ENCODE measurements around the gene PSMB2. TPM values are rescaled to one million over a fixed set of nuclear protein-coding genes. Genes with fewer than 3 reads are reported as not detected.

PSMB2 gene
- polyA plus RNA-seq, 1 donor from 2014 or later = 48.2 TPM

DNA sequence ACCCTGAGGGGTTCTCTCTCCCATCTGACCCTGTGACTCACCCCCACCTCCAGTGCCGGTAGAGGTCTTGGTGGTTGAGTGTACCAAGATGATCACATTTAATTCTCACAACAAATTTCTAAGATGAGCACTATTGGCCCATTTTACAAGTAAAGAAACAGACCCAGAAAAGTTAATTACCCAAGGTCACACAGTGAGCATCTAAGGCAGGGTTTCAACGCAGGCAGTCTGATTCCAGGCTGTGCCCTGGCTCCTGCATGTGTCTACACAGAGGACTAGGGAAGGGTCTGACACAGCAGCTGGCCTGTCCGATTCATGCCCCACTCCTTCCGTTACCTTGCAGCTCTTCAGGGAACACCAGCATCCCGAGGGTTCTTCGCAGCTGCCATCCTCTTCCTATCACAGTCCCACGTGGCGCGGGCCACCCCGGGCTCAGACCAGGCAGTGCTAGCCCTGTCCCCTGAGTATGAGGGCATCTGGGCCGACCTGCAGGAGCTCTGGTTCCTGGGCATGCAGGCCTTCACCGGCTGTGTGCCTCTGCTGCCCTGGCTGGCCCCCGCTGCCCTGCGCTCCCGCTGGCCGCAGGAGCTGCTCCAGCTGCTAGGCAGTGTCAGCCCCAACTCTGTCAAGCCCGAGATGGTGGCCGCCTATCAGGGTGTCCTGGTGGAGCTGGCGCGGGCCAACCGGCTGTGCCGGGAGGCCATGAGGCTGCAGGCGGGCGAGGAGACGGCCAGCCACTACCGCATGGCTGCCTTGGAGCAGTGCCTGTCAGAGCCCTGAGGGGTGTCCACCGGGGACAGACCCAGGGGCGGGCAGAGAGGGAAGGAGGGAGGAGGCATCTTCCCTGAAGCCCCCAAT is 76.2 kb downstream of the PSMB2 start:
- H3K9ac ChIP-seq (ENCODE audit: low read length) = no peak overlapping the region
- no peaks in the 10 kb centered on the region for H3K9me3 ChIP-seq (ENCODE audit: low read length)
- H3K9me2 ChIP-seq (ENCODE audit: insufficient read depth, low read length) = no peaks in the 10 kb centered on the region
- H3F3A ChIP-seq (ENCODE audit: insufficient read depth, low read length, poor library complexity, severe bottlenecking) = no peaks in the 10 kb centered on the region
- H3K4me3 ChIP-seq (ENCODE audit: low read length) = no peak overlapping the region
- no peaks in the 10 kb centered on the region for H3K79me2 ChIP-seq (replicated peaks; ENCODE audit: insufficient read depth, low read length)
- H3K27ac ChIP-seq (ENCODE audit: low read length) = no peak overlapping the region
- no peaks in the 10 kb centered on the region for H4K20me1 ChIP-seq (ENCODE audit: insufficient read depth)
- H3K36me3 ChIP-seq (ENCODE audit: insufficient read depth, low read length) = no peaks in the 10 kb centered on the region
- no peak for TF ChIP-seq EZH2 (IDR thresholded peaks at IDR 0.05; ENCODE audit: borderline replicate concordance, insufficient read depth, low read length, poor library complexity, severe bottlenecking)
- TF ChIP-seq TAF1 (IDR thresholded peaks at IDR 0.05; ENCODE audit: low read depth) = no peak
- no peak for TF ChIP-seq SMC3 (conservative IDR thresholded peaks at IDR 0.05; ENCODE audit: poor library complexity)
- TF ChIP-seq EP300 (conservative IDR thresholded peaks at IDR 0.05; ENCODE audit: poor library complexity, severe bottlenecking) = no peak
- no peak for TF ChIP-seq MXI1 (conservative IDR thresholded peaks at IDR 0.05; ENCODE audit: poor library complexity, severe bottlenecking)
- TF ChIP-seq, protein P1, sequence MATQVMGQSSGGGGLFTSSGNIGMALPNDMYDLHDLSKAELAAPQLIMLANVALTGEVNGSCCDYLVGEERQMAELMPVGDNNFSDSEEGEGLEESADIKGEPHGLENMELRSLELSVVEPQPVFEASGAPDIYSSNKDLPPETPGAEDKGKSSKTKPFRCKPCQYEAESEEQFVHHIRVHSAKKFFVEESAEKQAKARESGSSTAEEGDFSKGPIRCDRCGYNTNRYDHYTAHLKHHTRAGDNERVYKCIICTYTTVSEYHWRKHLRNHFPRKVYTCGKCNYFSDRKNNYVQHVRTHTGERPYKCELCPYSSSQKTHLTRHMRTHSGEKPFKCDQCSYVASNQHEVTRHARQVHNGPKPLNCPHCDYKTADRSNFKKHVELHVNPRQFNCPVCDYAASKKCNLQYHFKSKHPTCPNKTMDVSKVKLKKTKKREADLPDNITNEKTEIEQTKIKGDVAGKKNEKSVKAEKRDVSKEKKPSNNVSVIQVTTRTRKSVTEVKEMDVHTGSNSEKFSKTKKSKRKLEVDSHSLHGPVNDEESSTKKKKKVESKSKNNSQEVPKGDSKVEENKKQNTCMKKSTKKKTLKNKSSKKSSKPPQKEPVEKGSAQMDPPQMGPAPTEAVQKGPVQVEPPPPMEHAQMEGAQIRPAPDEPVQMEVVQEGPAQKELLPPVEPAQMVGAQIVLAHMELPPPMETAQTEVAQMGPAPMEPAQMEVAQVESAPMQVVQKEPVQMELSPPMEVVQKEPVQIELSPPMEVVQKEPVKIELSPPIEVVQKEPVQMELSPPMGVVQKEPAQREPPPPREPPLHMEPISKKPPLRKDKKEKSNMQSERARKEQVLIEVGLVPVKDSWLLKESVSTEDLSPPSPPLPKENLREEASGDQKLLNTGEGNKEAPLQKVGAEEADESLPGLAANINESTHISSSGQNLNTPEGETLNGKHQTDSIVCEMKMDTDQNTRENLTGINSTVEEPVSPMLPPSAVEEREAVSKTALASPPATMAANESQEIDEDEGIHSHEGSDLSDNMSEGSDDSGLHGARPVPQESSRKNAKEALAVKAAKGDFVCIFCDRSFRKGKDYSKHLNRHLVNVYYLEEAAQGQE (IDR thresholded peaks at IDR 0.05; ENCODE audit: borderline replicate concordance) = no peak
- TF ChIP-seq, protein P2, sequence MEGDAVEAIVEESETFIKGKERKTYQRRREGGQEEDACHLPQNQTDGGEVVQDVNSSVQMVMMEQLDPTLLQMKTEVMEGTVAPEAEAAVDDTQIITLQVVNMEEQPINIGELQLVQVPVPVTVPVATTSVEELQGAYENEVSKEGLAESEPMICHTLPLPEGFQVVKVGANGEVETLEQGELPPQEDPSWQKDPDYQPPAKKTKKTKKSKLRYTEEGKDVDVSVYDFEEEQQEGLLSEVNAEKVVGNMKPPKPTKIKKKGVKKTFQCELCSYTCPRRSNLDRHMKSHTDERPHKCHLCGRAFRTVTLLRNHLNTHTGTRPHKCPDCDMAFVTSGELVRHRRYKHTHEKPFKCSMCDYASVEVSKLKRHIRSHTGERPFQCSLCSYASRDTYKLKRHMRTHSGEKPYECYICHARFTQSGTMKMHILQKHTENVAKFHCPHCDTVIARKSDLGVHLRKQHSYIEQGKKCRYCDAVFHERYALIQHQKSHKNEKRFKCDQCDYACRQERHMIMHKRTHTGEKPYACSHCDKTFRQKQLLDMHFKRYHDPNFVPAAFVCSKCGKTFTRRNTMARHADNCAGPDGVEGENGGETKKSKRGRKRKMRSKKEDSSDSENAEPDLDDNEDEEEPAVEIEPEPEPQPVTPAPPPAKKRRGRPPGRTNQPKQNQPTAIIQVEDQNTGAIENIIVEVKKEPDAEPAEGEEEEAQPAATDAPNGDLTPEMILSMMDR (IDR thresholded peaks at IDR 0.05; ENCODE audit: poor library complexity, severe bottlenecking) = no peak
- no peak for TF ChIP-seq RAD21 (conservative IDR thresholded peaks at IDR 0.05)
- TF ChIP-seq POLR2AphosphoS5 (IDR thresholded peaks at IDR 0.05) = no peak
- H3K27me3 ChIP-seq (ENCODE audit: insufficient read depth, low read depth, low read length) = peaks cover 5% of the 10 kb centered on the region
- no peak overlapping the region for H3K4me2 ChIP-seq (ENCODE audit: low read length)
- H2AFZ ChIP-seq (ENCODE audit: low read depth, low read length) = no peak overlapping the region

DNA sequence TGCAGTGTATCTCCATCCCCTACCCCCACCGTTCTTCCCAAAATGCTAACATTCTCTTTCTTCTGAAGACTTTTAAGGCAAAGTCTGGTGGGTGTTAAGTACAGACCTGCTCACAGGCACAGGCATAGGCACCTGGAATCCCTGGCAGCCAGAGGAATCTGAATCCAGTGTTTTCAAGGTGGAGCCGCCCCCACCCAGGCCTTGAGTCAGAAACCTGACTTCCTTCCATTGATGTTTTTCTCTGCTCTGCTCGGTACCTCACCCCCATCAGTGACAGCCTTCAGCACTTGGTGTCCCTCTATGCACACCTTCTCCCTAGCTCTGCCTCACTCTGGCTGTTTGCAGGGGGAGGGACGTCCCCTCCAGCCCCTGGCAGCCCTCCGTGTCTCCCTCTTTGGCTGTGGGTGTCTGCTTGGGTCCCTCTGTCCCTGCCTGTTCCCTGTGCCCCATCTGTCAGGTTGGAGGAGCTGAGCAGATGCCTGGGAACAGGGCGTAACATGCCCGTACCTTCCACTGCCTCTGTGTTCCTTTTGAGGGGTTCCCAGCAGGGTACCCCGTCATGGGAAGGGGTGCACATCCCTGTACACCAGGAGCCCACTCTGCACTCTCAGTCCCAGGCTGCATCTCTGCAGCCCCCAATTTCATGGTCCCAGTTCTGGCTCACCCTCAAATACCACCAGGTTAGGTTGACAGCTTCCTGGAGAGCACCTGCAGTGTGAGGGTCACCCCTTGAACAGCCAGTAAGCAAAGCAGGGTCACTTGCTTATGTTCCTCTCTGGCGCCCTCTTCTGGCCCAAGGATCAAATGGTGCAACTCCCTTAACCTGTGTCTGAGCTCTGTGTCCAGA is 77.1 kb downstream of the PSMB2 start:
- Histone ChIP-seq H3K9me3 (ENCODE audit: low read length) (no peaks in the 10 kb centered on the region), H3K4me3 (ENCODE audit: low read length) (no peak overlapping the region), H3K36me3 (ENCODE audit: insufficient read depth, low read length) (no peaks in the 10 kb centered on the region), H3K9me2 (ENCODE audit: insufficient read depth, low read length) (no peaks in the 10 kb centered on the region), H3K27ac (ENCODE audit: low read length) (no peak overlapping the region), H4K20me1 (ENCODE audit: insufficient read depth) (no peaks in the 10 kb centered on the region), H3F3A (ENCODE audit: insufficient read depth, low read length, poor library complexity, severe bottlenecking) (peaks cover 1% of the 10 kb centered on the region), H2AFZ (ENCODE audit: low read depth, low read length) (no peak overlapping the region), H3K27me3 (ENCODE audit: insufficient read depth, low read depth, low read length) (no peaks in the 10 kb centered on the region), H3K9ac (ENCODE audit: low read length) (no peak overlapping the region), H3K4me2 (ENCODE audit: low read length) (no peak overlapping the region), H3K79me2 (replicated peaks; ENCODE audit: insufficient read depth, low read length) (no peaks in the 10 kb centered on the region)
- TF ChIP-seq EZH2 (IDR thresholded peaks at IDR 0.05; ENCODE audit: borderline replicate concordance, insufficient read depth, low read length, poor library complexity, severe bottlenecking) (no peak), MXI1 (conservative IDR thresholded peaks at IDR 0.05; ENCODE audit: poor library complexity, severe bottlenecking) (no peak), TAF1 (IDR thresholded peaks at IDR 0.05; ENCODE audit: low read depth) (no peak), EP300 (conservative IDR thresholded peaks at IDR 0.05; ENCODE audit: poor library complexity, severe bottlenecking) (no peak), RAD21 (conservative IDR thresholded peaks at IDR 0.05) (peak; percentile 65), SMC3 (conservative IDR thresholded peaks at IDR 0.05; ENCODE audit: poor library complexity) (peak; percentile 73), POLR2AphosphoS5 (IDR thresholded peaks at IDR 0.05) (no peak)
- TF ChIP-seq, protein P2 (IDR thresholded peaks at IDR 0.05; ENCODE audit: poor library complexity, severe bottlenecking) = peak; percentile 78
- TF ChIP-seq, protein P1 (IDR thresholded peaks at IDR 0.05; ENCODE audit: borderline replicate concordance) = no peak

Data from neural cell (in vitro differentiated cells).